ENCODE data around the gene DMD.
"Not testable (repeated sequence)": the region's sequence is repeated elsewhere in the genome, so short reads cannot be mapped to it uniquely, and the experiment has no call there.

The DMD gene

DNA sequence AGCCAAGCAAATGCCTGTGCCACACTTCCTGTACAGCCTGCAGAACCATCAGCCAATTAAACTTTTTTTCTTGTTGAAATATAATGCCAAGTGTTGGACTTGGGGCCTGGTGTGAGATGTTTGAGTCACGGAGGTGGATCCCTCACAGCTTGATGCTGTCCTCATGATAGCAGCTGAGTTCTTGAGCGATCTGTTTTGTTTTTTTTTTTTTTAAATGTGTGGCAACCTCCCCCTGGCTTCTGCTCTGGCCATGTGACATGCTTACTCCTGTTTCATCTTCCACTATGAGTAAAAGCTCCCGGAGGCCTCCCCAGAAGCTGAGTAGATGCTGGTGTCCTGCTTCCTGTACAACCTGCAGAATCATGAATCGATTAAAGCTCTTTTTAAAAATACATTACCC lies 1166.2 kb downstream of the DMD start:
- DNase-seq (ENCODE audit: low read depth in 2 of 2) = no peak

DNA sequence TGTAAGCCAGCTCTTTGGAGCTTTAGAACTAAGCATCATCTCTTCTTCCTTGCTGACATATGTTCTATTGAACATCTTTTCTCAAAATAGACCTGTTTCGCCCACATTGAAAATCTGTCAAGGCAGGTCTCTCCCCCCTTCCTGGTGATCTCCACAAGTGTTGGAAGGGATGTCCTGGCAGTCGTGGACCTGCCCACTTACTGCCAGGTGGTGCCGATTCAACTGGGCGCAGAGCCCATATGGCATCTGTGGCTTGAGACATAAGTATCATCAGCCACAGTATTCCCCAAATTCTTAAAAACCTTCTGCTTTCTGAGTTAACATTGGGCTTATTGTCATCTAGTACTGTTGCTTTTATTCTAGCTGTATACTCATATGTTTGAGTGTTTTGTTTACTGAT lies 1170.2 kb downstream of the DMD start:
- no peak for DNase-seq (ENCODE audit: low read depth in 2 of 2)

DNA sequence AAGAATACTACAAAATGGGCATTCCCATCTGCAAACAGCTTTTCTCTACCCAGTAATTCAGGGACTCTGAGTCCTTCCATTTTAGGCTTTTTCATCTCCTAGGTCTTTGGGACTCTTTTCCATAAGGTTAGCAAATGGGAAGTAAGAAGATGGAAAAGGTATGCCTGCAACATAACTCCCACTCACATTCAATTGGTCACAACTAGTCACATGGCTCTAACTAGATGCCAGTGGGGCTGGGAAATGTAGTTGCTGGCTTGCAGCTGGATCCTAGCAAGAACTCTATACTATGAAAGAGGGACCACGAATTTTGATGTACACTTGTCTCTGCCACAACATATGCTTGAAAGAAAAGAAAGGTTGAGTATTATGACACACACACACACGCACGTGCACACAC lies 1184.6 kb downstream of the DMD start:
- no peak for DNase-seq (ENCODE audit: low read depth in 2 of 2)

GRCh38 chrX:32024072-32024471 lies 1187.3 kb downstream of the DMD start:
- no peak for DNase-seq (ENCODE audit: low read depth in 2 of 2)

DNA sequence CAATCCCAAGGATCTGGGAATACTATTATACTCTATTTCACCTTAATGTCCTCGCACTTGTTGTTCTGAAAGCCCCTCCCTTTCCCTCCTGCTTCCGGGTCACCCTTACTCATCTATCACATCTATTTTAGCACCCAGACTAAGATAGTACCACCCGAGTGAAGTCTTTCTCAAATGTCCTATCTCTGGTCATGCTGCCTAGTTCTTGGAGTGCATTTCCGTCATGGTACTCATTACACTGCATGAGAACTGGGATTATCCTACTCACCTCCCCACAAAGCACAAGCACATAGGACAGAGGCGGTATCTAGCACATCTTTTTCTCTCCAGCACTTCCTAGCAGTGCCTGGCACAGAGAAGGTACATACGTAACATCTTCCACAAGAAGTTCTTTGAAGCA lies 1195.2 kb downstream of the DMD start:
- DNase-seq (ENCODE audit: low read depth in 2 of 2) = no peak

GRCh38 chrX:32010948-32011347 lies 1200.4 kb downstream of the DMD start:
- no peak for DNase-seq (ENCODE audit: low read depth in 2 of 2)

- no peak for DNase-seq (ENCODE audit: low read depth in 2 of 2)
Measured at GRCh38 chrX:32010212-32010611, 1201.1 kb downstream of the DMD start.

DNA sequence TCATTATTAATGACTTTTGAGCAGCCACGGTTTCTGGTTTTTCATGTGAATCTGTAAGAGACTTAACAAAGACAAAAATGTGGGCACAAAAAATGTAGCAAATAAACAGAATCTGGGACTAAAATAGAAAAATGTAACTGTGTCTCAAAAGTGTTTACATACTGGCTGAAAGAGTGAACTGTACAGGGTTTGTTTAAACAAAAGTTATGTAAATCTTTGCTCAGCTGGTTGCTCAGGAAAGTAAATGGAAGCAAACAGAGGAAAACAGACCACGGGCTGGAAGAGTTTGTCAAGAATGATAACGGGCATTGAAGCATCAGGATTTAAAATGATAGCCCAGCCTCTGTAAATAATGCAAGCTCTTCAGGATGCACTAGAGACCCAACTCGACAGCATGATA lies 1217.7 kb downstream of the DMD start:
- no peak for DNase-seq (ENCODE audit: low read depth in 2 of 2)

- no peak for DNase-seq (ENCODE audit: low read depth in 2 of 2)
Measured at GRCh38 chrX:31988975-31989374, 1222.4 kb downstream of the DMD start.

DNA sequence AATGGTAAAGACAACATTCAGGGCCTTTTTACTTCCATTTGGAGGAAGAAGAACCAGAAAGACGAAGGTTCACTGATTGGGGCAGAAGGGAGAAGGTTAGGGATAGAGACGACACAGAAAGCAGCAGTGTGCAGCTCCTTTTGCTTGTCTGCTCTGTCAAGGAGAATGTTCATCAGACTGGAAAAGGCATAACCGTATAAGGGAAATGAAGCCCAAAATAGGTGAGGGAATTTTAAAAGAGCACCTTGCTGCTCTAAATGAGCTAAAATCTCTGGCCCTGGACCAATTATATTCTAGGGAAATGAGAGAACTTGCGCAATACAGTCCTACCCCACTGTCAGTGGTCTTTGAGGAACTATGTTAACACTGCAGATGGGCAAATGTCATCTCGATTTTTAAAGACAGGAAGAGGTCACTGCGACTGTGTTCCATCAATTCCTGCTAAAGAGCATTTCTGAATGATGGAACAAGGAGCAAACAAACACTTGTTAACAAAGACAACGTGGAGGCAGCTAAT lies 1229.7 kb downstream of the DMD start:
- no peak for DNase-seq (ENCODE audit: low read depth in 2 of 2)

DNA sequence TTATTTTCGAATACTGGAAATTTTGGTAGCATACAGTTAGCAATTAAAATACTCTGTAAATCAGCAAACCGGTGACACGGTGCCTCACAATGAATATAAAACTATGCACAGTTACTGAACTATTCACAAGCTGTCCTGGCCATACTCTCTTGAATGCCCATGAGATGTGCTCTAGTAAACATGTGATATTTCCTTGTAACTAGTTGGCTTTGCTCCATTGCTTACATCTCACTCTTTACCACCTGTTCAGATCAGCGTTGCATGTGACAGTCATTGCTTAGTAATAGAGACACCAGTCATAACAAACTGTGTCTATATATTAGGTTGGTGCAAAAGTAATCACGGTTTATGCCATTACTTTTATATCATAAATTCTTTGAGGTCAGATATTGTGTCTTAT lies 1241.6 kb downstream of the DMD start:
- no peak for DNase-seq (ENCODE audit: low read depth in 2 of 2)

- DNase-seq (ENCODE audit: low read depth in 2 of 2) = no peak
Measured at GRCh38 chrX:31962256-31962655, 1249.1 kb downstream of the DMD start.

DNA sequence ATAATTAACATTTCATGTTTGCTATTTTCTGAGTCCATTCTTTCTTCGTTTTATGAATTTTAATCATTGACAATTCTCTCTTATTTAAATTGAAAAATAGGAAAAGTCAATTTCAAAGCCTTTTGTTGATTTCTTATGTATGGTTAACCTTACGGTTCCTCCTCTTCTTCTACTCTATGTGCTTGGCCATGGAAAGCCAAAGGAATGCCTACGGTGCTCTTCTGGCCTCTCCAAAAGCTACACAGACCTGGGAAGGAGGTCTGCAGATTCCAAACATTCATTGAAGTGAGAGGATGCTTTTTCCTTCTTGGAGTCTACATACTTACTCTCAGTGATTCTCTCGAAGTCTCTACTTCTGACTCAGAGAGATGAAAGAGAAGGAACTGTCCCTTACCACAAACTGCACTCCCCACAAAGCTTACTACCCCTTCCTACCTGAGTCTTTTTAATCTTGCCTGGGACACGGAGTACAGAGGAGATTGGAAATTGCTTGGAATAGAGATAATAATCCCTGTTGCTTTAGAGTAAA lies 1276.4 kb downstream of the DMD start:
- DNase-seq (ENCODE audit: low read depth in 2 of 2) = no peak

DNA sequence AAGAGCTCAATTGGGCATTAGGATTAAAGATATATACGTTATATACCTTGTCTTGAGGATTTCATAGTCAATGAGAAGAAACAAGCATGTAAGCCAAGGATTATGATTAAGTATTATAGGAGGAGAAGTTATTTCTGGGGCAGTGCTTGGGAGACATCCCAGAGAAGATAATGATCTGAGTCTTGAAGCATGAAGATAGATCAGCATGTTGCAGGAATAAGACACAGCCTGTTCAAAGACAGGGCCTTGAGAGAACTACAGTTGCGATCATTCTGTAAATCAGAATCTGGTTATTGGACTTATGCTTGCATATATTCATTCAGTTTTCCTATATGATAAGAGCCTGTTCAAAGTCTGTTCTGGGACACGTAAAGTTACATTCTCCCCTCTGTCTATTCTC lies 1277.3 kb downstream of the DMD start:
- DNase-seq (ENCODE audit: low read depth in 2 of 2) = no peak

DNA sequence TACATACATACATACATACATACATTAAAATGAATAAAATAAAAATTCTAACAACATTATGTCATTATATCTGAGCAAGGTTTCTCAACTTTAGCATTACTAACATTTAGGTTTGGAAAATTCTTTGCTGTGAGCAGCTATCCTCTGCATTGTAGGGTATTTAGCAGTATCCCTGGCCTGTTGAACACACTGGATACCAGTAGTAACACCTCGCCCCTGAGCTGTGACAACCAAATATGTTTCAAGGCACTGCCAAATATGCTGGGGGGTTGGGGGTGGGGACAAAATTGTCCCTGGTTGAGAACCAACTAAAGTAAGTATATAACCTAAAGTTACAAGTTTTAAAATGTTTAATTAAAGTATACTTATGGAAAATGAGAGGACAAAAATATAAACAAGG lies 1278.6 kb downstream of the DMD start:
- no peak for DNase-seq (ENCODE audit: low read depth in 2 of 2)

- not testable (repeated sequence) for DNase-seq (ENCODE audit: low read depth in 2 of 2)
Measured at GRCh38 chrX:31932320-31932719, 1279.0 kb downstream of the DMD start.

- DNase-seq (ENCODE audit: low read depth in 2 of 2) = no peak
Measured at GRCh38 chrX:31931225-31931624, 1280.1 kb downstream of the DMD start.

DNA sequence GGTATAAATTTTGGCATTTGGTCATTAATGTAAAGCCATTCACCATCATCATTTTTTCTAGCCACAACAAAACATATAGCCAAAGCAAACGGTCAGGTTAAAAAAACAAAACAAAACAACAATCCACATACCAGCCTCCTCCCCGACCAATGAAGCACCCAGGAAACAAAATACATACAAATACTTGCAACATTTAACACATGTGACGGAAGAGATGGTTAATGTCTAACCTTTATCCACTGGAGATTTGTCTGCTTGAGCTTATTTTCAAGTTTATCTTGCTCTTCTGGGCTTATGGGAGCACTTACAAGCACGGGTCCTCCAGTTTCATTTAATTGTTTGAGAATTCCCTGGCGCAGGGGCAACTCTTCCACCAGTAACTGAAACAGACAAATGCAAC lies 1282.0 kb downstream of the DMD start:
- no peak for DNase-seq (ENCODE audit: low read depth in 2 of 2)

GRCh38 chrX:31921236-31921635 lies 1290.1 kb downstream of the DMD start:
- no peak for DNase-seq (ENCODE audit: low read depth in 2 of 2)

DNA sequence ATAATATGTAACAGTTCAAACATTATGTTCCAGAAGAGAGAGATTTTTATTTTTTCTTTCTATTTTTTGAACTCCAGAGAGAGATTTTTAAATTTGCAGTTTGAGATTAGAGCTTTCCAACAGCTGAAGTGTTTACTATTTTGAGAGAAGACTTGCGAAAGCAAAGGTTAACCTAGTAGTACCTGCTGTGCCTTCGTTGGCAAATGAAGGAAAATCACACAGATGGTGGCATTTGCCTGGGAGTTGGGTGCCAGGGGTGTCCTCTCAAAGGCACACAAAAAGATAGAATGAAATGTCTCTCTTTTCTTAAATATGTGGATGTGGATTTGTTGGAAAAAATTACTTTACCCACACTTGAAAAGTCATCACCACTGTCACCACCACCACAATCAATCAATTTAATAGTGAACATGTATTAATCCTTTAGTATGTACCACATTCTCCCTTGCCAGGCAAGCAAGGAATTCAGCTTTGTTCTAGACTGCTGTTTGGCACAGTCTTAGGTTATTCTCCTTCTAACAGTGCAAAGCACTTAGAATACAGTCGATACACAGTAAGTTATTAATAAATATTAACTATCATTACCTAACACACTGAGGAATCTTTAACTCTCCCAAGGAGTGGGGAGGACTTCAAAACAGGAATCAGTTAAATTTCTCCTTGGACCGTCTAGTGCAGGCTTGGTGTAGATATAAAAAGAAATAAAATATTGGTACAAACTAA lies 1301.3 kb downstream of the DMD start:
- no peak for DNase-seq (ENCODE audit: low read depth in 2 of 2)

DNA sequence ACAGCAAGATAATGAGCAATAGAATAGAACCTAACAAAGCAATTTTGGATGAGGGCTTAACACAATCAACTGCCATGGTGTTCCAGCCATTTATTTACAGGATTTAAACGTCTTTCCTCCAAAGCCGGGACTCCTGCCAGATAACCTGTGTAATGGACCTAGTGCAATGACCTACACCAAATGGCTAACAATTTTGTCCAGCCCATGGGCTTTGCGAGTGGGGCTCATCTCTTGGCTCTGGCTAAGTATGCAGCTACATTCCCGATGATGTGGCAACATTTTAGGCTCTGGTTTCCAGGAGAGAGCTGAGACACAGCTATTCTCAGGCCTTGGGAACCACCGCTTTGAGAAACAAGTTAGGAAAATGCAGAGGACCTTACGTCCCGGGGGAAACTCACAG lies 1317.2 kb downstream of the DMD start:
- DNase-seq (ENCODE audit: low read depth in 2 of 2) = no peak

- no peak for DNase-seq (ENCODE audit: low read depth in 2 of 2)
Measured at GRCh38 chrX:31893525-31893924, 1317.8 kb downstream of the DMD start.

- DNase-seq (ENCODE audit: low read depth in 2 of 2) = no peak
Measured at GRCh38 chrX:31889088-31889487, 1322.3 kb downstream of the DMD start.

DNA sequence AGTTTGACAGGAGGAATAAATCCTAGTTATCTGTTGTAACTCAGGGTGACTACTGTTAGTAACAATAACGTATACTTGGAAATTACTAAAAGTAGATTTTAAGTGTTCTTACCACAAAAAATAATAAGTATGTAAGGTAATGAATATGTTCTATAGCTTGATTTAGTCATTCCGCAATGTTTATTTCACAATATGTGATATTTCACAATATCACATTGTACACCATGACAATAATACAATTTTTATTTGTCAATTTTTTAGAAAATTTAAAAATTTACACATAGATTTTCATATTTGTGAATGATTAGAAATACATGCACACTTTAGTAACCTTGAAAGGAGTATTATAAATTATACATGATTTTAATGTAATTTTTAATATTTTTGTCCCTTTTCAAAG lies 1326.8 kb downstream of the DMD start:
- DNase-seq (ENCODE audit: low read depth in 2 of 2) = no peak

Data from activated CD8-positive, alpha-beta memory T cell treated with anti-CD3 and anti-CD28 coated beads for 4 hours (primary cell).